ENCODE data around the gene ARL9. TPM values are rescaled to one million over a fixed set of nuclear protein-coding genes. Genes with fewer than 3 reads are reported as not detected.

The ARL9 gene, protein sequence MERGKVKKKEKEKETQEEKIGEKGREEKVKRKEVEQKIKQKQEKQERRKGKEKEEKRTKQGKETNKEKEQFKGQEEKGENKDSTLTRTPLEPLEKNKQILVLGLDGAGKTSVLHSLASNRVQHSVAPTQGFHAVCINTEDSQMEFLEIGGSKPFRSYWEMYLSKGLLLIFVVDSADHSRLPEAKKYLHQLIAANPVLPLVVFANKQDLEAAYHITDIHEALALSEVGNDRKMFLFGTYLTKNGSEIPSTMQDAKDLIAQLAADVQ
- total RNA-seq (2021), result 0.48 TPM in 1 of 2 replicates, not detected in the other
- long read RNA-seq, result 0 reads

- H3K27ac ChIP-seq (ENCODE audit: insufficient read length, low read depth, low read length), result no peak within 1 kb of the TSS
- H3K79me2 ChIP-seq (ENCODE audit: insufficient read depth, low read length), result no peaks in the 10 kb centered on the region
- no peak within 1 kb of the TSS for H2BK5ac ChIP-seq (ENCODE audit: insufficient read length, low read length)
- H4K8ac ChIP-seq (replicated peaks; ENCODE audit: insufficient read length, low read depth, low read length), result no peak within 1 kb of the TSS
- no peak within 1 kb of the TSS for H3T11ph ChIP-seq (ENCODE audit: low read length)
- peak within 1 kb of the TSS; percentile 74 for H3K4me2 ChIP-seq (ENCODE audit: insufficient read depth, insufficient read length, low read length)
- no peak within 1 kb of the TSS for H2BK20ac ChIP-seq (ENCODE audit: low read depth, low read length, poor library complexity, severe bottlenecking)
- Mint-ChIP-seq H3K9me3 (no peaks in the 10 kb centered on the region; a peak in 1 of 5 replicates), H3K4me1 (peaks cover 12% of the 10 kb centered on the region in 2 experiments), H3K27ac (peak within 1 kb of the TSS in 2 of 3 experiments; percentile 29 to 77; a peak in 2 of 7 replicates), H3K4me3 (peak within 1 kb of the TSS; percentile 80 to 97), H3K36me3 (ENCODE audit: insufficient read depth in 1 of 3, low read depth in 3 of 3) (peaks cover 12 to 20% (median 19%) of the 10 kb centered on the region in 3 experiments; a peak in 6 of 7 replicates), H3K27me3 (ENCODE audit: low read depth) (peaks cover 38% of the 10 kb centered on the region)
- no peak within 1 kb of the TSS for H3K9ac ChIP-seq (ENCODE audit: extremely low read depth, insufficient read length, low read length)
- no peaks in the 10 kb centered on the region for H3K79me1 ChIP-seq (ENCODE audit: insufficient read depth, low read depth, low read length, poor library complexity, severe bottlenecking)
- H2BK120ac ChIP-seq (ENCODE audit: low read depth, low read length, poor library complexity, severe bottlenecking), result no peak within 1 kb of the TSS
- H4K20me1 ChIP-seq (ENCODE audit: control insufficient read depth, insufficient read depth, insufficient read length), result no peaks in the 10 kb centered on the region
- no peak within 1 kb of the TSS for H3K23ac ChIP-seq (ENCODE audit: insufficient read length, low read depth, low read length)
- no peak within 1 kb of the TSS for H3K56ac ChIP-seq (ENCODE audit: insufficient read length, low read depth, low read length)
- no peak within 1 kb of the TSS for H2BK12ac ChIP-seq (ENCODE audit: insufficient read length, low read depth, low read length)
- TF ChIP-seq, protein P1, sequence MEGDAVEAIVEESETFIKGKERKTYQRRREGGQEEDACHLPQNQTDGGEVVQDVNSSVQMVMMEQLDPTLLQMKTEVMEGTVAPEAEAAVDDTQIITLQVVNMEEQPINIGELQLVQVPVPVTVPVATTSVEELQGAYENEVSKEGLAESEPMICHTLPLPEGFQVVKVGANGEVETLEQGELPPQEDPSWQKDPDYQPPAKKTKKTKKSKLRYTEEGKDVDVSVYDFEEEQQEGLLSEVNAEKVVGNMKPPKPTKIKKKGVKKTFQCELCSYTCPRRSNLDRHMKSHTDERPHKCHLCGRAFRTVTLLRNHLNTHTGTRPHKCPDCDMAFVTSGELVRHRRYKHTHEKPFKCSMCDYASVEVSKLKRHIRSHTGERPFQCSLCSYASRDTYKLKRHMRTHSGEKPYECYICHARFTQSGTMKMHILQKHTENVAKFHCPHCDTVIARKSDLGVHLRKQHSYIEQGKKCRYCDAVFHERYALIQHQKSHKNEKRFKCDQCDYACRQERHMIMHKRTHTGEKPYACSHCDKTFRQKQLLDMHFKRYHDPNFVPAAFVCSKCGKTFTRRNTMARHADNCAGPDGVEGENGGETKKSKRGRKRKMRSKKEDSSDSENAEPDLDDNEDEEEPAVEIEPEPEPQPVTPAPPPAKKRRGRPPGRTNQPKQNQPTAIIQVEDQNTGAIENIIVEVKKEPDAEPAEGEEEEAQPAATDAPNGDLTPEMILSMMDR (conservative IDR thresholded peaks at IDR 0.05), result no peak
- no peak within 1 kb of the TSS for H4K91ac ChIP-seq (ENCODE audit: insufficient read length, low read depth, low read length)
- no peak within 1 kb of the TSS for H2AK5ac ChIP-seq (ENCODE audit: insufficient read length, low read length)
- H3K18ac ChIP-seq (ENCODE audit: insufficient read length, low read depth, low read length), result no peak within 1 kb of the TSS
- peaks cover 7% of the 10 kb centered on the region; the same call in 1 of the 2 replicates for H3K27me3 ChIP-seq (ENCODE audit: insufficient read depth, low read length)
- no peak within 1 kb of the TSS for H3K4ac ChIP-seq (ENCODE audit: low read depth, low read length)
- H3K23me2 ChIP-seq (ENCODE audit: insufficient read length, low read depth, low read length, poor library complexity, severe bottlenecking), result peaks cover 13% of the 10 kb centered on the region
- no peak within 1 kb of the TSS for H2AFZ ChIP-seq (ENCODE audit: low read length)
- WGBS (ENCODE audit: extremely low coverage, insufficient read length, low lambda C conversion rate), result no CpG with 5 or more reads among the region's 56 CpGs
- H2BK15ac ChIP-seq (ENCODE audit: low read depth, low read length), result no peak within 1 kb of the TSS
- H3K9me3 ChIP-seq (ENCODE audit: control insufficient read depth, low read depth, low read length), result no peaks in the 10 kb centered on the region
- peak within 1 kb of the TSS; percentile 16 for H3K14ac ChIP-seq (ENCODE audit: insufficient read depth, low read length)
- no peaks in the 10 kb centered on the region for H3K4me1 ChIP-seq (ENCODE audit: insufficient read depth, low read length)
- peak; percentile 80 for DNase-seq
- H4K5ac ChIP-seq (ENCODE audit: insufficient read length, low read depth, low read length), result no peak within 1 kb of the TSS
Observed at GRCh38 chr4:56505269-56506130, at the start of gene ARL9. Gene ARL9, plus strand, starts transcription at chr4:56505791. Its CDS starts 72 bp downstream, at chr4:56505863.

Measured in H9 (cell line).